Esophagus squamous epithelium (tissue), 5 donors: Measurements from ENCODE around the gene C1orf167. TPM values are rescaled to one million over a fixed set of nuclear protein-coding genes. Genes with fewer than 3 reads are reported as not detected.

Source experiments
- DNase-seq: peaks from one replicate; lab custom pipeline; 2025; lab: John Stamatoyannopoulos, UW
- H3K27ac ChIP-seq, 4 donors: fragments of 200-600 bp; sonication (generic); one replicate each; pipeline ENCODE4 v1.5.1; 2016 to 2019; ENCODE audit warnings: mild to moderate bottlenecking in 1 of 4
- H3K27me3 ChIP-seq, 4 donors: fragments of 200-600 bp; sonication (generic); 1 replicate in 3 of 4; 2 replicates in 1 of 4; pipeline versions ENCODE4 v1.5.1 to v1.6.0; 2017 to 2021; ENCODE audit warnings: antibody characterized with exemption in 1 of 4
- H3K36me3 ChIP-seq, 3 donors: fragments of 200-600 bp; sonication (generic); one replicate each; pipeline ENCODE4 v1.5.1; 2016 to 2019
- H3K4me1 ChIP-seq, 3 donors: fragments of 200-600 bp; sonication (generic); one replicate each; pipeline ENCODE4 v1.5.1; 2017 to 2019
- H3K4me3 ChIP-seq, 4 donors: fragments of 200-600 bp; sonication (generic); 1 replicate in 3 of 4; 2 replicates in 1 of 4; pipeline ENCODE4 v1.5.1; 2016 to 2019; ENCODE audit warnings: mild to moderate bottlenecking in 2 of 4, moderate library complexity in 1 of 4
- H3K9me3 ChIP-seq, 3 donors: fragments of 200-600 bp; sonication (generic); one replicate each; pipeline ENCODE4 v1.5.1; 2016 to 2019
- POLR2A ChIP-seq, 4 donors: fragments of 450-650 bp; IDR thresholded peaks; one replicate each; pipeline ENCODE4 v1.6.1; 2017; ENCODE audit warnings: antibody characterized with exemption in 4 of 4, mild to moderate bottlenecking in 4 of 4, moderate library complexity in 3 of 4
- WGBS, 2 donors: methylation state at CpG; one replicate each; pipeline ENCODE4 v1.1.5; 2018; 5-methylcytosine and 5-hydroxymethylcytosine counted together
- intact Hi-C: fragments of 100-400 bp; cut with DNase I; formaldehyde crosslinking; loops from one replicate; pipeline ENCODE4 v1.15.0; 2022
- total RNA-seq, 4 donors: library from RNA; depleted of rRNA; stranded (reverse); fragments of >200 nt; gene quantifications; one replicate each; pipeline ENCODE4 v1.1.0, GENCODE V29; 2016
- TF ChIP-seq, protein P1 (sequence below), 6 experiments: fragments of 450-650 bp in 4 of 6; fragments of 200-600 bp in 2 of 6; sonication (generic) in 2 of 6; IDR thresholded peaks; one replicate each; pipeline ENCODE4 v1.5.1; 2016 to 2019; ENCODE audit warnings: antibody characterized with exemption in 6 of 6, mild to moderate bottlenecking in 4 of 6, moderate library complexity in 4 of 6
- donor health status: DM: yes; HTN: yes; CAD: no.

Gene C1orf167
- total RNA-seq, 4 donors from 2014 or later: 0.31 to 2.6 (median 0.76) TPM; not detected in 1

DNA sequence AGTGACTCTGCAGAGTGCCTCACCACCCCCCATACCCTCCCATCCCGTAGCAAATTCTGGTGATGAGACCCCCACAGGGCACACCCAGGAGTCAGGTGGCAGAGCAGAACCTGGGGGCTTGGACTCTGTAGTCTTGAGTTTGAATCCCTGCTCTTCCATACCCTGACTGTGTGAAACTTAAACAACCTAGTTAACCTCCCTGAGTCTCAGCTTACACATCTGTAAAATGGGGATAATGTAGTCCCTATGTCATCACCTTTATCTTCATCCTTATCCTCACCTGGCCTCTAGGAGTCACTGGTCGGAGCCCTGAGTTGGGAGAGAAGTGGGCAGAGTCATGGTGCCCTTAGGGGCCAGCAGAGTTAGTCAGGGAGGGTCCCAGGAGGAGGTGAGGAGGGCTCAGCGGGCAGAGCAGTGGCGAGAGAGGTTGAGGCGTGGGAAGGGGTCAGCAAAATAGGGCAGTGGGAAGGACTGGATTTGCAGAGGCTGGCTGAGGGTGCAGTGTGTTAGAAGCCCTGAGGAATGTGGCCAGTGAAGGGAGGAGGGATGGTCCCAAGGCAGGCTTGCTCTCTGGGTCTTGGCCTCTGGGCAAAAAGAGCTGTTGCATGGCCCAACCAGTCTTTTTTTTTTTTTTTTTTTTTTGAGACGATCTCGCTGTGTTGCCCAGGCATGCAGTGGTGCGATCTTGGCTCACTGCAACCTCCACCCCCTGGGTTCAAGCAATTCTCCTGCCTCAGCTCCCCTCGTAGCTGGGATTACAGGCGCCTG lies 18.6 kb downstream of the C1orf167 start:
- Histone ChIP-seq H3K9me3 (no peaks in the 10 kb centered on the region), H3K4me3 (no peak overlapping the region), H3K27ac (no peak overlapping the region), H3K36me3 (no peaks in the 10 kb centered on the region), H3K4me1 (peaks cover 10 to 15% (median 14%) of the 10 kb centered on the region in 3 donors), H3K27me3 (no peaks in the 10 kb centered on the region)
- intact Hi-C loops: no loop called here
- TF ChIP-seq, protein P1, sequence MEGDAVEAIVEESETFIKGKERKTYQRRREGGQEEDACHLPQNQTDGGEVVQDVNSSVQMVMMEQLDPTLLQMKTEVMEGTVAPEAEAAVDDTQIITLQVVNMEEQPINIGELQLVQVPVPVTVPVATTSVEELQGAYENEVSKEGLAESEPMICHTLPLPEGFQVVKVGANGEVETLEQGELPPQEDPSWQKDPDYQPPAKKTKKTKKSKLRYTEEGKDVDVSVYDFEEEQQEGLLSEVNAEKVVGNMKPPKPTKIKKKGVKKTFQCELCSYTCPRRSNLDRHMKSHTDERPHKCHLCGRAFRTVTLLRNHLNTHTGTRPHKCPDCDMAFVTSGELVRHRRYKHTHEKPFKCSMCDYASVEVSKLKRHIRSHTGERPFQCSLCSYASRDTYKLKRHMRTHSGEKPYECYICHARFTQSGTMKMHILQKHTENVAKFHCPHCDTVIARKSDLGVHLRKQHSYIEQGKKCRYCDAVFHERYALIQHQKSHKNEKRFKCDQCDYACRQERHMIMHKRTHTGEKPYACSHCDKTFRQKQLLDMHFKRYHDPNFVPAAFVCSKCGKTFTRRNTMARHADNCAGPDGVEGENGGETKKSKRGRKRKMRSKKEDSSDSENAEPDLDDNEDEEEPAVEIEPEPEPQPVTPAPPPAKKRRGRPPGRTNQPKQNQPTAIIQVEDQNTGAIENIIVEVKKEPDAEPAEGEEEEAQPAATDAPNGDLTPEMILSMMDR (IDR thresholded peaks at IDR 0.05): no peak
- TF ChIP-seq POLR2A (IDR thresholded peaks at IDR 0.05): no peak
- DNase-seq: no peak
- WGBS, 2 donors: 65 to 67% methylated on average over 7 to 9 of the region's 10 CpGs

DNA sequence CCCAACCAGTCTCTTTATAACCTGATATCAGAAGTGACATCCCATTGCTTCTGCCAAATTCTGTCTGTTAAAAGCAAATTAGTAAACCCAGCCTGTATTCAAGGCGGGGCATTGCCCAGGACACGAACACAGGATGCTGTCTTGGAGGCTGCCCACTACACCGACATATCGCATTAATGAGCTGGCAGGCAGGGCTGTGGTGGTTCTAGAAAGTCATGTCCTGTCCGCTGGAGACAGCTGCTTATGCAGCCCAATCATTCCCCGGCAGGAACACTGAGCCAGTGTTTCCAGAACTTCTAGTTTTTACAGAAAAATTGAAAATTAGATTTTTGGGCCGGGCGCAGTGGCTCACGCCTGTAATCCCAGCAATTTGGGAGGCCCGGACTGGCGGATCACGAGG lies 19.3 kb downstream of the C1orf167 start:
- Histone ChIP-seq H3K27ac (no peak overlapping the region), H3K9me3 (no peaks in the 10 kb centered on the region), H3K4me3 (no peak overlapping the region), H3K36me3 (no peaks in the 10 kb centered on the region), H3K27me3 (no peaks in the 10 kb centered on the region), H3K4me1 (peaks cover 11 to 19% (median 17%) of the 10 kb centered on the region in 3 donors)
- no peak for DNase-seq
- intact Hi-C loops: no loop called here
- TF ChIP-seq, protein P1 (IDR thresholded peaks at IDR 0.05): no peak
- TF ChIP-seq POLR2A (IDR thresholded peaks at IDR 0.05): no peak
- 79 to 89% methylated on average over 9 to 11 of the region's 12 CpGs for WGBS, 2 donors

DNA sequence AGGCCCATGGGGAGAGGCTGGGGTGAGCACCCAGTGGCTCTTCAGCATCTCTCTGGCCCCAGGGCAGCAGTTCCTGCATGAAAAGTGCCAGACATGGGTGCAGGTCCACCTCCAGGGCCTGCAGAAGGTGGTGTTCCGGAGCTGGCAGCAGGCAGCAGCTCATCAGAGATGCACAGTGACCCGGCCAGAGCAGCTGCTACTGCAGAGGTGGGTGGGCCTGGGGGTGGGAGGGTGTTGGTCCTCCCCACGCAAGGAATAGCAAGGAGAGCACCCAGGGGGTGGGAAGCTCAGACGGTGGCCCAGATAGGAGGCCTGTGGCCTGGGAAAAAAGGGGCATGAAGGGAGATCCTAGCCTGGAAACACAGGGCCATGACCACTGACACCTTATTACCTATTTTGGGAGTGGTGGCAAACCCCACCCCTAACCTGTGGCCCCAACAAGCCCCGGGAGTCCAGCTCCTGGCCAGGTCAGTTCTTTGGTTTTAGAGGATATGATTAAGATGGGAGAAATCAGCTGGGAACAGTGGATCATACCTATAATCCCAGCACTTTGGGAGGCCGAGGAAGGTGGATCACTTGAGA lies 20.2 kb downstream of the C1orf167 start:
- Histone ChIP-seq H3K4me1 (peaks cover 13 to 28% (median 26%) of the 10 kb centered on the region in 3 donors), H3K4me3 (no peak overlapping the region), H3K36me3 (no peaks in the 10 kb centered on the region), H3K27ac (no peak overlapping the region), H3K27me3 (no peaks in the 10 kb centered on the region), H3K9me3 (no peaks in the 10 kb centered on the region)
- TF ChIP-seq, protein P1 (IDR thresholded peaks at IDR 0.05): no peak
- no peak for TF ChIP-seq POLR2A (IDR thresholded peaks at IDR 0.05)
- intact Hi-C loops: no loop called here
- no peak for DNase-seq
- WGBS, 2 donors: 69 to 80% methylated on average over 2 to 3 of the region's 6 CpGs

DNA sequence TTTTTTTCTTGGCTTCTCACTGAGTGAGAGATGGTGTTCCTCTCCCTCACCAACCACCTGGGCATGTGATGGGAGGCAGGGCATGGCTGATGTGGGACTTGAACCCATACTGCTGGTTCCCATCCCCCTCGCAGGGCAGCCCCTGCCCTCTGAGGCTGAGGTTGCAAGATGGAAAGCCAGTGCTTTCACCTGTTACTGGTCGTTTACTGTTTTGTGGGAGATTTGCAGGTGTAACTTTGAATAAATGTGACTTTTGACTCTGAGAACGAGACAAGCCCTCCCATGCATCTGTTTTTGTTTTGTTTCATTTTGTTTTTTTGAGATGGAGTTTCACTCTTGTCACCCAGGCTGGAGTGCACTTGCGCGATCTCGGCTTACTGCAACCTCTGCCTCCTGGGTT lies 21.6 kb downstream of the C1orf167 start:
- no peak overlapping the region for H3K4me3 ChIP-seq
- intact Hi-C loops: no loop called here
- TF ChIP-seq, protein P1 (IDR thresholded peaks at IDR 0.05): no peak
- TF ChIP-seq POLR2A (IDR thresholded peaks at IDR 0.05): no peak
- H3K36me3 ChIP-seq: no peaks in the 10 kb centered on the region
- 88 to 95% methylated on average over 5 to 6 of the region's 6 CpGs for WGBS, 2 donors
- no peak overlapping the region for H3K27ac ChIP-seq
- no peaks in the 10 kb centered on the region for H3K27me3 ChIP-seq
- DNase-seq: no peak
- no peaks in the 10 kb centered on the region for H3K9me3 ChIP-seq
- H3K4me1 ChIP-seq: peaks cover 27 to 42% (median 40%) of the 10 kb centered on the region in 3 donors
